DOHH2 (cell line): ENCODE data around the gene CAPZA1.

Experiments
- CTCF ChIP-seq: fragments of 200-600 bp; sonication (generic); IDR thresholded peaks from one replicate; pipeline ENCODE4 v1.5.1; 2014; ENCODE audit warnings: antibody characterized with exemption, mild to moderate bottlenecking, low read depth, low read length; ENCODE audit not compliant: poor library complexity, severe bottlenecking
- EZH2phosphoT487 ChIP-seq: fragments of 200-600 bp; sonication (generic); IDR thresholded peaks from 2 replicates; pipeline ENCODE4 v1.6.1; 2017; ENCODE audit warnings: borderline replicate concordance, mild to moderate bottlenecking, antibody characterized with exemption, low read length, moderate library complexity, mixed read lengths

- TF ChIP-seq CTCF (no peak), EZH2phosphoT487 (no peak)
Measured at GRCh38 chr1:112618114-112618720, 1.4 kb upstream of the CAPZA1 start.
